ENCODE measurements around the gene GPR63.

The GPR63 gene

DNA sequence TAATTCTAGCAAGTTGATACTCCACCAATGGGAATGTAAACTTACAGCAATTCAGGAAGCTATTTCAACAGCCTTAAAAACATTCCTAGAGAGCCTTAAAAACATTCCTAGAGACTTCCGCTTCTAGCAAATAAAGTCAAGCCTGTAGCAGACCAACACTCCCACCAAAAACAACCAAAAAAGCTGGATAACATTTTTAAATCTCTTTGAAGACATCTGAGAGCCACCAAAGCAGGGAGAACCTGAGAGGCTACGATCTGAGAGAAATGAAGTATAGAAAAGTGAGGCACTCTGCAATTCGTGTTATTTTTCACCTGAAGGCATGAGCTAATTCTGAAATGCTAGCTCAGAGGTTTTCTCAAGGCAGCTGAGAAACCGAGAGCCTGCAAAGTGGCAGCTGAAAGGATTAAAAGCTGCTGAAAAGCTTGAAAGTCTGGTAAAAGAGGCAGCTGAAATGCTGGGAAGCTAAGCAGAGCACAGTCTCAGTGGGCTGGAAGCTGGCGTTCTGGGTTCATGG lies 20.9 kb downstream of the GPR63 start:
- no peak for ATAC-seq

DNA sequence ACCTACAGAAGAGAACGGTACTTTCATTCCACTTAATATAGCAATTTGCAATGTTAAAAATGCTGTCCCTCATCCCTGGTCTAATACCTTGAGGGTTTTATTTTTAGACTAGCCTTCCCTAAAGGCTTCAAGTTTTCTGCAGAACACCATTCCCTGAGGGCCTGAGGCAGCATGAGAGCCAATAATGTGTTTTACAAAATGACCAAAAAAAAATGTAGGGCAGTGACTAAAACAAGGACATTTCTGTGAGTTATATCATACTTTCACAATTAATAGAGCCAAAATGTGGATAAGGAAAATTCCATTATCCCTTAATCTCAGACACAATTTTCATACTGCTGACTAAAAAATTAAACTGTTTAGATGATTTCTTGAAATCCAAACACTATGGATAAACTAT lies 22.7 kb downstream of the GPR63 start:
- no peak for ATAC-seq

DNA sequence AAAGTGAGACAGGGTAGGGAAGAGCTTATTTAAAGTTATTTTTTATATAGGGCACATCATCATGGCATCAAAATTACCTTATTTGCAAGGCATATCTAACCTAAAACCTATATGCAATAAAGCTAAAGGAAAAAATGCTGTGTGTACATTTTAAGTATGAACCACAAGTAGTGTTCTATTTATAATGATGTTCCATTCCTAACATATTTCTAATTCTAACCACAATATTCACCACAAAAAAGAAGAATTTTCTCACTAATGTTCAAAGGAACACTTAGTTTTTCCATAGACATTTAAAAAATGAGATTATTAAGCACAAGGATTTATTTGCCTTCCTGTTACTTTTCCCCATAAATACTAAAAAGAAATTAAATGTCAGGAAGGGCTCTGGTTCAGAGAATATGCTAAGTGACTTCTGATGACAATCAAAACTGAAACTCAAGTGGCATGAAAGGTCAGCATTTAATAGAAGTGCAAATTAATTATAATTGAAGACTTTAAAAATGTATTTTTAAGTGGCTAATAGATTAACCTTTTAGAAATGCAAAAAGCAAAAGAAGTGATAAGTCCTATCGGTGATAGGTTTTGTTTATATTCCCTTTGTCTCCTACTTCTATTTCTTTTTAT lies 25.1 kb downstream of the GPR63 start:
- ATAC-seq = no peak

DNA sequence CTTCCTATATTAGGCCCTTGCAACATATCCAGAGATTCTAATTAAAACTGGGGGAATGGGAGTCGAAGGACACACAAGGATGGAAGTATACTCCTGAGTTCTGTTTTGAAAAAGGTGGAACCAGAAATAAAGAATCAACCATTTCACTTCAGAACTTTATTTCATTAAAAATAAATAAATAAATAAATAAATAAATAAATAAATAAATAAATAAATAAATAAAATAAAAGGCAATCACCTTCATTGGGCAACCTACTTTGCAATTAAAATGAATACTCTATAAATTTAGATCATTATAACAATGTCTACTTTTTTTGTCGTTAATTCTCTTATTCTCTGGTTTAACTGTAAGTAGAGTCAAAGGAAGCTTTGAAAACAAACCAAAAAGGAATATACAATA lies 25.6 kb downstream of the GPR63 start:
- ATAC-seq = no peak

DNA sequence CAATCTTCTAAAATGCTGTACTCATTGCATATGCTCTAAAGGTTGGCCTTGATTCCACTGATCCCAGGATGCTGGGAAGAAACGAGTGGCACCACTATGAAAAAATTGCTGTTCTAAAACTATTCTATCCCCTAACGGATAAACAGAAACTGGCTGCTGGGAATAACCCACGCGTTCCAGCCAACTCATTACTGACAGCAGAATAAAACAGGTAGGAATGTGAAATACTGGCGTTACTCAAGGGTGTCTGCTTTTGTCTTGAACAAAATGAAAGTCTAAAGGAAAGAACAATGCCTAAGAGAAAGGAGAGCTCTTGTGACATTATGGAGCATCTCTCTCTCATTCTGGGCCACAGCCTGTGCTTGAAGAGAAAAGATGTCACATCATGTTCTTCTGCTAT lies 26.1 kb downstream of the GPR63 start:
- no peak for ATAC-seq

DNA sequence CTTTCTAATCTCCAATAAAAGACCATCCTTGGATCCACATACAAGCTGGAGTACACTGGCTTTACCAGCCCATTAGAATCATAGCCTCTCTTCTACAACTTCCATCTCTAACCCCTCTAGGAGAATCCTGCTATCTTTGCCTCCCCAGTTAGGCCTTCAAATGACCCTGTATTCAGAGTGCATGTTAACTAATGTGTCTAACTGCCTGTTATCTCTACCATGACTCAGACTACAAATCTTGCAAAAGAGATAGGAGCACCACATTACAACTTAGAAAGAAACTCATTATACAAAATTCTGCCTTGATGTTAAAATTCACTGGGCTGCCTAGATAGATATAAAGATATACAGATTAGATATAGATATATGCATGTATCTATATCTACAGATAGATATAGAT lies 28.2 kb downstream of the GPR63 start:
- ATAC-seq = no peak

DNA sequence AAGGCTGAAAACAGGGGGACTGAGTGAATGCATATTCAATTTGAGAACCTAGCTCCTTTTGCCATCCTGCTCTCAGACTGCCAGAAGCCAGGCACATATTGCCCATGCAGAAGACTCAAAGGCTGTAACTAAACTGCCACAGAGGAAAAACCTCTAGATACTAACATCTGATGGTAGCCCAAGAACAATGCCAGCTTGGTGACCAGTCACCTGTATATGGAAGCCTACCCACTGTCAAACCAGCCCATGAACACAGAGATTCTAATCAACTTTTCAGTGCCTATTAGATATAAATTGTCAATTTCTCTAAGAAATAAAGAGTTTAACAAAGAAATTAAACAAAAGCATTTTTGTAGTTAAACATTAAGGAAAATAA lies 34.2 kb downstream of the GPR63 start:
- ATAC-seq = no peak

DNA sequence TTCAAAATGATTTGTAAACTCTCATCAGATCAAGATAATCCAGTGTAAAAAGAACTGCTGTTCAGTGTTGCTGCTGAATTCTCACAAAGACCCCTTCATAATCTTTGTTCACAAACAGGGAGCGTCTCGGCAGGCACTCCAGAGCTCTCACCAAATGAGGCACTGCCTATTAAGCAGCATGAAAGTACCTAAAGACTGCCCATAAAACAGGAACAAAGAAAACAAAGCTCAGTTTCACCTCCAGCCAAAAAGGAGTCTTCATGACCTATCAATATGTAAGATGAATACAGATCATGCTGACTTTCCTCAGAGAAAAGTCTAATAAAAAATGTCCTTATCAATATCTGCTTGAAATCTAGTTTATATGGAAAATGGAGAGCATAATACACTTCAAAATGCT lies 41.8 kb downstream of the GPR63 start:
- ATAC-seq = no peak

DNA sequence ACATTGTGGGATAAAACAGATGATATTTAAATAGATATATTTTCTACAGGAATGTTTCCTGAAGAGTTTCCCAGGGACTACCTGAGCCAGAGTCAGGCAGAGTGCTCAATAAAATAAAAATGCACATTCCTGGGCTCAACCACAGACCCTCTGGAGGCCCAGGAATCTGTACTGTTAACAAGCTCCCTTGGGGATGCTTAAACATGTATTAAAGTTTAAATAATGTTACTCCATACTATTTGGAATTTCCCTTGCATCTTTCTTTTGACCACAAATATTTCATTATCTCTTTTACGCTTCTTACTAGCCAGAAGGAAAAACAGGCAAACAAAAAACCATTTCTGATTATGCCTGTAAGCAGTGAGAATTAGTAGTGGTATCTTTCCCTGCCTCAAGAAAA lies 42.3 kb downstream of the GPR63 start:
- no peak for ATAC-seq

DNA sequence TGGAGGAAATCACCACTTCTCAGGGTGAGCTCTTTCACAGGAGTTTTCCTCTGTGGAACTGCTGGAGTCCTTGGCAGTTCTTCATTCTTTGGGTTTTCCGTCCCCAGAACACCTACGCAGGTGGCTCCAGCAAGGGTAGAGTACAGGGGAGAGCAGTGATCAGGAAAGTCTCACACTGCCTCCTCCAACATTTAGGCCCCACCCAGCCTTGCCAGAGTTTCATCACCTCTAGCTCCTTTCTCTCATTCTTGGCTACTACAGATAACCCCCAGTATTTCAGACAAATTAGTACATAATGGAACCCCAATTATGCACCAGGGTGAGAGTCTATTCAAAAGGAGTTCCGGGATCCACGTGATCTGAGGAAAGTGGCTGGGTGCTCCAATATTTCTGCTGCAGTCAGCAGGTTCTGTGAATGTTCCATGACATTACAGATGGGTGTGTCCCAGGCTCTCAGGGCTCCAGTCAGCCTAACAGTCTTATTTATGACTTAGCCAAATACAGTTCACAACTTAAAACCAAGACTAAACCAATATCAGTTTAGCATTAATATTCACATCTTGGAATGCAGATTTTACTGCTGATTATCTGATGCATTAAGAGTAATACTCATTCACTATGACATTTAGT lies 44.6 kb downstream of the GPR63 start:
- no peak for ATAC-seq

DNA sequence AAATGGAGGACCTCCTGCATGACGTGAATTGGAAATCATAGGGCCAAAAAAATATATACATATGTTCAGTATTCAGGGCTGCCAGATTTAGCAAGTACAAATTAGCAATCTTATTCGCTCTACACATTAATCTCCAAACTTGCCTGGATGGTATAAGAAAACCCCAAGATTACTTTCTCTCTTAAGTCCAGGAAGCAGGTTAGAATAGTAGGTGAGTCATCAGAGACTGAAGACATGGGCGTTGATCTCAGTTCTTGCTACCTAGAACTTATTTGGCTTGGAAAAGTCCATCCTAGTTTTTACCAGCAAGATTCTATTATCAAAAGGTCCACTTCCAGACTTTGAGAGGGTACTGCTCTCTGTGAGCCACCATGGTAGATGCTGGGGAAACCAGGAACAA lies 47.4 kb downstream of the GPR63 start:
- ATAC-seq = no peak

DNA sequence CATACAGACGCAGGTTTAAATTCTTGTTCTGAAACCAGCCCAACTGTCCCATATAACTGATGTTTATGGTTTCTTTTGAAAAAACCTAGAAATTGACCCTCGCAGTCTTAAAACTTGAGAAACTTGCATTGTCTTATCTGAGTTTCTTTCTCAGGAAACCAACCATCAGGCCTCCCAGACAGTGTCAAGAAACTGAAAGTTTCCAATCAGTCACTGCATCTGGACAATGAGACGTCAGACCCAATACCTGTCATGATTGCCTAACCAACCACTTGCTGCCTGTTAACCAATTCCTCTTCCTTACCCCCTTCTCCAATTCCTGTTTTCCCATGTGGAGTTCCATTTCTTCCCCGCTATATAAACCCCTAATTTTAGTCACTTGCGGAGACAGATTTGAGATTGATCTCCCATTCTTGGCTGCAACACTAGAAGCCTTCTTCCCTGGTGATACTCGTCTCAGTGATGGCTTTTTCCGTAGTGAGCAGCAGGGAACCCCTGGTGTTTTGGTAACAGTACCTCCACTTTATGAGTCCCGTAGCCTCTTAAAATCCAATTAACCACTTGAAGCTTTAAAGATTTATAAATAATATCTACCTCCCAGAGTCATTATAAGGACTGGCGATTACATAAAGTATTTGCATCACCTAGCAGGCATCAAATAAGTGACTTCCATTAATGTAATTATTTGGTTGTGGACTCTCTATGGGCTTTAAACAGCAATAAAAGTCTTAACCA lies 49.3 kb downstream of the GPR63 start:
- ATAC-seq = no peak

DNA sequence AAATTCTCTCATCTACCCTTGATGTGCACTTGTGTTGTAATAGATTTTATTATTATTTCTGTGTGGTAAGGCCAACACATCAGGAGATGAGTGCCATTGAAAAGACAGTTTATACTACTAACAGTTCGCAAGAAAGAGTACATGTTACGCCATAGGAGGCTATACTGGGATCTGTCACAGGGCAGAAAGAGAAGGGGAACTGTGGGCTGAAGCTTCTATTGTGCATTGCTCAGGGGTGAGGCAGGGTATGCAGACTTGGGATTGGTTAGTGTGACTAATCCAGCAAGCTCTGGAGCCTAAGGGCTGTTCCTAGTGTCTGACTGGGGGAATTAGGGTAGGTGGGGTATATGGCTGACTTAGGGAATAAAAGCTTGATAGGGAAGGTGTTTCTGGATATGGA lies 50.9 kb downstream of the GPR63 start:
- ATAC-seq = no peak

DNA sequence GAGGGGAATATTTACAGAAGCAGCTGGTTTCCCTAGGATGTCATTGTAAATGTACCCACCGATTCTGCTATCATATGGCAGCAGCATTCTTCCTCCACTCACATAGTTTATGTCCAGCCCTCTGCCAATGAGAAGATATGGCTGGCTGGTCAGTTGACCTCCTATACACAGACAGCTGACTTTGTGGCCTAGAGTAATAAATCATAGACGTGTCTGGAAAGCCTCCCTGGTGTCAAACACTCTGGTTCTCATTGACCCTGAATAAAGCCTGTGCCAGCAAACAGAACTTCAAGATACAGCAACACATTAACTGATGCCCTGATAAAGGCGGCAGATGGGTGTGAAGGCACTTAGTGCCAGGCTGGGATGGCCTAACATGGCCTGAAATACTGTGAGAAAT lies 52.6 kb downstream of the GPR63 start:
- ATAC-seq = no peak

DNA sequence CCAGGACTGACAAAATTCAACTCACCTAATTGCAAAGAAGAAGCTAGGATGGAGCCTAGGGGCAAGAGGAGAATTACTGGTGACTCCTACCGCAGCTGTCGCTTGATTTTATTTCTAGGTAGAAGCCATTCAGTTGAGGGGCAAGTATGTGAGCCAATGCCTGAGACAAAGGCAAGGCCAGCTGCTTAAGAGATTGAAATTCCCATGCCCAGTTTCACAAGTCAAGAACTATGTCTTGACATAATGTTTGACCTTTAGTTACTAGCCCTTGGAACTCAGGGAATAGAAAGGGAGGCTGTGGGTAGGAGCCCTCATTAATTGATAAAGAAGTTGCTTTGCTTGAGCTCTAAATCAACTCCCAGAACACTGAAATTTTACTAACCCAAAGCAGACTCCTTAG lies 54.0 kb downstream of the GPR63 start:
- no peak for ATAC-seq

DNA sequence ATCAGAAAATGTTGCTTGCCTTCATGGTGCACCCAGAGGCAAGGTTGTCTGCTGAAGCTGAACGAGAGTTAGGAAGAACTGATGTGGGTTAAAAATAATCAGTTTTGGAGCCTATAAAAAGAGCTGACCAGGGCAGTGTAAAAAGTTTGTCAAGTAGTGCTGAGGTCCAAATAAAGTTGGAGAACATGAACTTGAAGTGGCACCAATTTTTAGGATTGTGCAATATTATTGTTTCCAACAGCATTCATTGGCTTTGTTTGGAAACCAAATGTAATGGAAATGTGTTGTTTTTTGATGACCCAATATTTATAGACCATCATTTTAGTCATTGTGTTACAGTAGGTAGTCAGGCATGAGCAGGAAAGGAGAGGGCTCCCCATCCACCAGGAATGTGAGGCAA lies 55.7 kb downstream of the GPR63 start:
- no peak for ATAC-seq

DNA sequence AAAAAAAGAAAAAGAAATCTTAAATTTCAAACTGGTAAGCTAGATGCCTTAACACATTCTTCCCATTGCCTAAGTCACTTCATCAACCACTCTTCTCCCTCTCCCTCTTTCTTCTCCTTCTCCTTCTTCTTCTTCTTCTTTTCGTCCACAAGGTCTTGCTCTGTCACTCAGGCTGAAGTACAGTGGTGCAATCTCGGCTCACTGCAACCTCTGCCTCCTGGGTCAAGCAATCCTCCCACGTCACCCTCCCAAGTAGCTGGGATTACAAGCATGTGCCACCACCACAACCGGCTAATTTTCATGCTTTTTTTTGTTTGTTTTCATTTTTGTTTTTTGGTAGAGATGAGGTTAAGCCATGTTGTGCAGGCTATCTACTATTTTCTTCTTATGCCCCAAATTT lies 60.2 kb downstream of the GPR63 start:
- ATAC-seq = no peak

DNA sequence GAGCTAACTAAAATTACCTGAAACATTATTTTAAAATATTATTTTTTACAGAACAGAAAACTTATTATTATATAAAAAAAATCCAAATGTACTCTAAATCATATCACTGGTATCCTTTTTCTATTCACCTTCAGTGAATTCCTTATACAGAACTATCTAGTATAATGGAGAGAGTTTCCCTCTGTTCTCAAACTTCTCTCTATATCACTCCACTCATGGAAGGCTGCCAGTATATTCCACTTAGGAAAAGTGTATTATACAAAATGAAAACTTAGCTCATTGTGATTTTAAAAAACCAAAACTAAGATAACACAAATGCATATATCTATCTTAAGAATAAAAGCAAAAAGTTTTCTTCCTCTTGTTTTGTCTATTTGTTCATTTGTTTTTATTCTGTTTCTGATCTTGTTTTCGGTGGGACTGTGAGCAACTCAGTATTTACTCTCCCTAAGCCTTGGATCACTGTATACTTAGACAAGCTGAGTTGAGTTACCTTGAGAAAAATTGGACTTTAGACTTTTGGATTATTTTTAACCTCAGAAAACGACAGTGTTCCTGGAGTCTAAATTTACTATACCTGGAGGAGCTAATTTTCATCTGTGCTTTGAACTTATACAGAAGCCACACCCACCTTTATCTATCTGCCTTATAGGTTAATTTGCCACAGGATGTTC lies 61.4 kb downstream of the GPR63 start:
- no peak for ATAC-seq

DNA sequence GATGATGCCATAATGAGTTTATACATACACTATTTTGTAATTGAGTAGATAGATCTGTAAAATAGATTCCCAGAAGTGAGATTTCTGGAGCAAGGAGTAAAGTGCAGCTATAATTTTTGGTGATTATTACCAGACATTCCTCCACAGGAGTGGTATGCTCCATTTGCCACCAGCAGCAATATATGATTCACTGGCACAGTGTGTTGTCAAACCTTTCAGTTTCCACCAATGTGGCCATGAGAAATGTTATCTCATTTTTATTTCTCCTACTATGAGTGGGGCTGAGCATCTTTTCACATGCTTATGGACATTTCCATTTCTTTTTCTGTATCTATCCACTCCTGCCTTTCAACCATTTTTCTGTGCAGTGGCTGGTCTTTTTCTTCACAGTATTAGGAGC lies 70.5 kb downstream of the GPR63 start:
- ATAC-seq = no peak

DNA sequence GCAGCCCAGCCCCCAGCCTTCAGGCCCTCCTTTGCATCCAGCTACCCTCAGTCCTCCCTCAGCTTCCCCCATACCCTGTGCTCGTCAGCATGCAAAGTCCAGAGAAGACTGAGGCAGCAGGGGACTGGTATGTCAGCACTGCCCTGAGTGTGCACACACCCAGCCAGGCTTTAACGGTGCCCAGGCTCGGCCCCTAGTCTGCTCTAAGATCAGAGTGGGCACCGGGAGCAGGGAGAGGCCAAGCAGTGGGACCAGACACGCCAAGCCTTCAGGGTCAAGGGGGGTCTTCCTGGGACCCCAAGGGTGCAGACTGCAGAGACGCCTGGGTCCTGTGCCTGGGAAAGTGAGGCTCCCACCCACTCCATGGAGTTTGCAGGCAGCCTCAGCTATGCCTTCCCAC lies 74.7 kb downstream of the GPR63 start:
- no peak for ATAC-seq

DNA sequence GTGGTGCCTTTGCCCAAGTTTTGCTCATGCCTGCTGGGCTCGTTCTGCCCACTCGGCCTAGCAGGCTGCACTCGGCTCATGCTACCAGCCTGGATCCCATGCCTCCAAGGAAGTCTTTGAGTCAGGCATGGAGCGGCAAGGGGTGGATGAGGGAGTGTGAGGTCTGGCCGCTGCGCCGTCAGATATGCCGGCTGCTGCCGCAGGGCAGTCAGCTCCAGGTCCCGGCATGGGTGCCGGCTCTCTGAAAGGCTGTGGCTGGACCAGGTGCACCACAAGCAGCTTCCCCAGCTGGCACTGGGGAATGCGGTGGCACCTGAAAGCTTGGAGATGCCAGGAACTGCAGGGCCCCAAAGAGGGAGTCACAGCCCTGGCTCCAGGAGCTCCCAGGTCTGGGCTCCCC lies 75.5 kb downstream of the GPR63 start:
- no peak for ATAC-seq

DNA sequence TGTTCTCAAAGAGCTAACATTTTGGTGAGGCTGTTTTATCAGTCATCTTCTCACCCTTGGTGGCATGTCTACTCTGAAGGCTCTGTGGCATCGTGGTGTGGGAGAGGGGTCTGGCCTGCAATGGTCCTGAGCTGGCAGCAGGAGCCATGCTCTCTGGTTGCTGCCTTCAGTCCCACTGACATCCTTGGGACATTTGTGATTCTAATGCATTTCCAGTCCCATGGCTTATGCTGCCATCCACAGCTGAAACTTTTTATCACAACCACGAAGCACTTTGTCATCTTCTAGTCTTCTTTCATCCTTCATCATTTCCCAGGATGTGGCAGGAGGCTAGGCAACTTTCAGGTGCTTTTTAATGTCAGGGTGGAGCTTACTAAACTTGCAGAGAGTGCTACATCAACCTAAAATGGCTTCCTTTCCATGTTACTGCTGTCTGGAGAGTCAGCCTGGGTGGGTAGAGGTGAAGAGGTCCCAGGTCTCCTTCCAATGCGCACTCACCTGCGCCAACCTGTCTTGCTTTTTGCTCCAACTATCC lies 77.1 kb downstream of the GPR63 start:
- ATAC-seq = no peak

DNA sequence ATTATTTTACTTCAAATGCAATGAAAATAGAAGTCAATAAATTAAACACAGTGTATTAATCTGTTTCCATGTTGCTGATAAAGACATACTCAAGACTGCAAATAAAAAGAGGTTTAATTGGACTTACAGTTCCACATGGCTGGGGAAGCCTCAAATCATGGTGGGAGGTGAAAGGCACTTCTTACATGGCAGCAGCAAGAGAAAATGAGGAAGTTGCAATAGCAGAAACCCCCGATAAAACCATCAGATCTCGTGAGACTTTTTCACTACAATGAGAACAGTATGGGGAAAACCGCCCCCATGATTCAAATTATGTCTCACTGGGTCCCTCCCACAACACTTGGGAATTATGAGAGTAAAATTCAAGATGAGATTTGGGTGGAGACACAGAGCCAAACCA lies 82.2 kb downstream of the GPR63 start:
- no peak for ATAC-seq

DNA sequence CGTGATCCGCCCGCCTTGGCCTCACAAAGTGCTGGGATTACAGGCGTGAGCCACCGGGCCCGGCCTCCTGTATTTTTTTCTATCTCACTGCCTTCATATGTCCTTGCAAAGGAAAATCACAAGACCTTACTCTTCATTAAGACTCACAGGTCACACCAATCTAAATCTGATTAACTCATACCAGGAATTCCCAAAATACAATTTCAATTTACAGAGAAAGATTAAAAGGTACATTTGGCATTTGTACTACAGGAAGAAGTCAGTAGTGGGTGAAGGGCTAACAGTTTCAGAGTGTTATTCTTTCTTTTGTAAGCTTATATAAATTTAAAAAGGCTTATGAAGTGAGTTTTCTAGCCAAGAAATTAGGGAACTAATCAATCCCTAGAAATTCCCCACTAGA lies 87.4 kb downstream of the GPR63 start:
- no peak for ATAC-seq
